HG03066 (cell line): ENCODE data around the gene CCDC83.
"Not testable (repeated sequence)": the region's sequence is repeated elsewhere in the genome, so short reads cannot be mapped to it uniquely, and the experiment has no call there.

ENCODE experiments used
- ATAC-seq: cut with Tn5 transposase; IDR thresholded peaks from one replicate; pipeline ENCODE4 v1.9.1; 2021; ENCODE audit warnings: low read depth; ENCODE audit not compliant: unreplicated experiment

Gene CCDC83

GRCh38 chr11:85937835-85938234 is 82.7 kb downstream of the CCDC83 start:
- ATAC-seq: no peak

- ATAC-seq: no peak
Observed at GRCh38 chr11:85939099-85940015, 84.2 kb downstream of the CCDC83 start.

GRCh38 chr11:85941380-85941973 is 86.3 kb downstream of the CCDC83 start:
- no peak for ATAC-seq

GRCh38 chr11:85945296-85945695 is 90.1 kb downstream of the CCDC83 start:
- no peak for ATAC-seq

GRCh38 chr11:85945788-85946187 is 90.6 kb downstream of the CCDC83 start:
- no peak for ATAC-seq

GRCh38 chr11:85946221-85946620 is 91.0 kb downstream of the CCDC83 start:
- no peak for ATAC-seq

- no peak for ATAC-seq
Observed at GRCh38 chr11:85947431-85948272, 92.5 kb downstream of the CCDC83 start.

GRCh38 chr11:85948884-85949283 is 93.7 kb downstream of the CCDC83 start:
- no peak for ATAC-seq

- ATAC-seq: no peak
Observed at GRCh38 chr11:85949798-85950197, 94.6 kb downstream of the CCDC83 start.

- no peak for ATAC-seq
Observed at GRCh38 chr11:85950317-85951048, 95.3 kb downstream of the CCDC83 start.

- ATAC-seq: no peak
Observed at GRCh38 chr11:85951049-85951405, 95.8 kb downstream of the CCDC83 start.

- no peak for ATAC-seq
Observed at GRCh38 chr11:85951428-85952107, 96.4 kb downstream of the CCDC83 start.

GRCh38 chr11:85952108-85952485 is 96.9 kb downstream of the CCDC83 start:
- ATAC-seq: not testable (repeated sequence)

- no peak for ATAC-seq
Observed at GRCh38 chr11:85953491-85954143, 98.4 kb downstream of the CCDC83 start.

GRCh38 chr11:85955531-85955930 is 100.3 kb downstream of the CCDC83 start:
- ATAC-seq: no peak

GRCh38 chr11:85960678-85961077 is 105.5 kb downstream of the CCDC83 start:
- ATAC-seq: no peak

- ATAC-seq: no peak
Observed at GRCh38 chr11:85961130-85961529, 105.9 kb downstream of the CCDC83 start.

- no peak for ATAC-seq
Observed at GRCh38 chr11:85961930-85962363, 106.8 kb downstream of the CCDC83 start.

- ATAC-seq: no peak
Observed at GRCh38 chr11:85965202-85965601, 110.0 kb downstream of the CCDC83 start.
